HG02763 (cell line): Measurements from ENCODE around the gene SPAG5.

Source experiments
- ATAC-seq: cut with Tn5 transposase; IDR thresholded peaks from one replicate; pipeline ENCODE4 v1.9.1; 2021; ENCODE audit warnings: mild to moderate bottlenecking, moderate library complexity; ENCODE audit not compliant: unreplicated experiment

SPAG5 gene, protein sequence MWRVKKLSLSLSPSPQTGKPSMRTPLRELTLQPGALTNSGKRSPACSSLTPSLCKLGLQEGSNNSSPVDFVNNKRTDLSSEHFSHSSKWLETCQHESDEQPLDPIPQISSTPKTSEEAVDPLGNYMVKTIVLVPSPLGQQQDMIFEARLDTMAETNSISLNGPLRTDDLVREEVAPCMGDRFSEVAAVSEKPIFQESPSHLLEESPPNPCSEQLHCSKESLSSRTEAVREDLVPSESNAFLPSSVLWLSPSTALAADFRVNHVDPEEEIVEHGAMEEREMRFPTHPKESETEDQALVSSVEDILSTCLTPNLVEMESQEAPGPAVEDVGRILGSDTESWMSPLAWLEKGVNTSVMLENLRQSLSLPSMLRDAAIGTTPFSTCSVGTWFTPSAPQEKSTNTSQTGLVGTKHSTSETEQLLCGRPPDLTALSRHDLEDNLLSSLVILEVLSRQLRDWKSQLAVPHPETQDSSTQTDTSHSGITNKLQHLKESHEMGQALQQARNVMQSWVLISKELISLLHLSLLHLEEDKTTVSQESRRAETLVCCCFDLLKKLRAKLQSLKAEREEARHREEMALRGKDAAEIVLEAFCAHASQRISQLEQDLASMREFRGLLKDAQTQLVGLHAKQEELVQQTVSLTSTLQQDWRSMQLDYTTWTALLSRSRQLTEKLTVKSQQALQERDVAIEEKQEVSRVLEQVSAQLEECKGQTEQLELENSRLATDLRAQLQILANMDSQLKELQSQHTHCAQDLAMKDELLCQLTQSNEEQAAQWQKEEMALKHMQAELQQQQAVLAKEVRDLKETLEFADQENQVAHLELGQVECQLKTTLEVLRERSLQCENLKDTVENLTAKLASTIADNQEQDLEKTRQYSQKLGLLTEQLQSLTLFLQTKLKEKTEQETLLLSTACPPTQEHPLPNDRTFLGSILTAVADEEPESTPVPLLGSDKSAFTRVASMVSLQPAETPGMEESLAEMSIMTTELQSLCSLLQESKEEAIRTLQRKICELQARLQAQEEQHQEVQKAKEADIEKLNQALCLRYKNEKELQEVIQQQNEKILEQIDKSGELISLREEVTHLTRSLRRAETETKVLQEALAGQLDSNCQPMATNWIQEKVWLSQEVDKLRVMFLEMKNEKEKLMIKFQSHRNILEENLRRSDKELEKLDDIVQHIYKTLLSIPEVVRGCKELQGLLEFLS

DNA sequence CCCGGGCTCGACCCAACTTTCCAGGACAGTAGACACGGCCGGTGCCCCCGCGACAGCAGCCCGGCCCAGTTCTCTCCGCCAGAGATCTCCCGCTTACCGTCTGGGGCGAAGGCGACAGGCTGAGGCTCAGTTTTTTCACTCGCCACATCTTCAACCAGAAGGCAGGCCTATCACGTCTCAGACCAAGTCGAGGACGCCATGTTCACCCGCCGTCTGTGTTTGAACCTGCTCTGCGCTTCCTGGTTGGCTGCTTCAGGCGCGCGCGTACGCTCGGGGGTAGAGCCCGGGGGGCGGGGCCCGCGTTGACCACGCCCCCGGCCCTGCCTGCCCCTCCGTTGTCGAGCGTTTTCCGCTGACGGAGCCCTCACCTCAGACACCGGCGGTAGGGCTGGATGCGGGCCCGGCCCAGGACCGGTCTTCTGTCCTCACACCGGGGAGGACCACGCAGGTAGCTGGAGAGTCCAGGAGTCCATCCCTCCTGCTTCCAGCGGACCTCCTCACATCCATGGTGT lies at the start of gene SPAG5:
SPAG5 (minus strand) TSS at position 227 of the 512 bp plus-strand sequence; CDS start at position 148, 79 bp downstream.
- peak; percentile 85 for ATAC-seq

DNA sequence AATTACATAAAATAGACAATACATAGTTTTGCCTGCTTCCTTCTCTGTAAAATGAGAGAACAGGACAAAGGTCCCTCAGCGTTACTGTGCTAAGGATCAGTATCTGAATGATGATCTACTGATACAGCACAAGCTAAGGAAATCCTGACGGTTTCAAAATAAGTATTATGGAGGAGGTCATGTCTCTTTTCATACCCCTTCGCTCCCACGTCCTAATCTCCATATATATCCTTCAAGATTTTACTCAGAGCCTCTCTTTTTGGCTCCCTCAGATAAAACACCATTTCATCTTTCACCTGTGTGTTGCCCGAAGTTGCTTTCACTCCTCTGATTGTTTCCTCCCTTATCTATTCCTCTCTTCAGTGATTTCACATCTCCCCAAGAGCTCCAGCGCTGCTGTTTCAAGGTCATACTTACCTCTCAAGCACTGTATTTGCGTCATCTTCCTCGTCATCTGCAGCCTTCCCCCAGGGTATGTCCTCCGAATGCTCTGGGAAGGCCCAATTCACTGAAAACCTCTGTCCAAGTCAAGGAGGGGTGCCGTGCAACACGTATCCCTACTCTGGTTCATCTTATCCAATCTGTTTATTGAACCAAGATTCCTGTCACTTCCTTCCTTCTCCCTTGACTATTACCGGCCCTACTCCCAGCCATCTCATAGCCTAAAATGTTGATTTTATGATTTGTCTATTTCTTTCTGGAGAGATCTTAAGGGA lies 47.4 kb upstream of the SPAG5 start:
- ATAC-seq, result no peak

DNA sequence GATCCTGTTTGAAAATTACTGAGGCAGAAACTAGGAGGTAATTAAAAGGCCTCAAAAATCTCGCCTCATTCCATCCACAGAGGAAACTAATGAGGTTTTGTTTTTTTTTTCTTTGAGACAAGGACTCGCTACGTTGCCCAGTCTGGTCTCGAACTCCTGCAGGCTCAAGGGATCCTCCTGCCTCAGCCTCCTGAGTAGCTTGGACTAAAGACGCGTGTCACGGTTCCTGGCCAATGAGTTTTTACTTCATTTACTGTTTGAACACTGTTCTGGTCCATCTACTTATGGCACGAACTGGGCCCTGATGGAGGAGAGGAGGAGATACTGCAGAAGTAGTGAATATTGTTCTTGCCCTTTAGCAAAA lies 46.7 kb upstream of the SPAG5 start:
- ATAC-seq, result no peak

DNA sequence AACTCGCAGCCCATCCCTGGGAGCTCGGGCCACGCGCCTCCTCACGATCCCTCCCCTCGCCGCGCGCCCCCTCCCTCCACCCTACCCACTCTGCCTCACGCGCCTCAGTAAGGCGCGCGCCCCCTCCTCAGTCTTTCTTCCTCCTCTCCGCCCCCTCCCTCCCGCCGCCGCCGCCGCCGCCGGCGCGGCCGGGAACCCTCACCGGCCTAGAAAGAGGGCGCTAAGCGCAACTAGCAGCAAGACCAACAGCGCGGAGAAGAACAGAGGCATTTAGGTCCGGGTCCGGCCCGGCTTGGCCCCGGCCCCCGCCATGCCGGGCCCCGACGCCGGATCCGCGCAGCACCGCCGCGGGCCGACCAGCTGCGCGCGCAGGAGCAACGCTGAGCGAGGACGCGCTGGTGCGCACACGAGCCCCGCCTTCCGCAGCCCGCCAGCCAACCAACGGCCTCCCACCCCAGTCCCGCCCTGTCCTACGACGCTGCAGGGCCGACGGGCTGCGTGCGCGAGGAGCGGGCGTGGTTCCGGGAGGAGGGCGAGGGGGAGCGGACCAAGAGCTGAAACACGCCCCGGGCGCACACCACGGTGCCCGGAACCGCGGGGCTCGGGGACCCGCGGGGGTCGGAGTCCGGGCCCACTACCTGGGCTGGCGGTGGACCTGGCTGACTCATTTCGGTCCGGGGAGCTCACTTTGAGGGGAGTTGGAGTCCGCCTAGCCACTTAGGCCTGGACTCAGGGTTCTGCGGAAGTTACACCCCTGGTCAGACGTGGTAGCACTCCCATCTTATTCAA lies 46.2 kb upstream of the SPAG5 start, which contains the start of gene BLTP2:
BLTP2 (minus strand) TSS at position 372 of the 789 bp plus-strand sequence; CDS start at position 270, 102 bp downstream.
- peak; percentile 91 for ATAC-seq

DNA sequence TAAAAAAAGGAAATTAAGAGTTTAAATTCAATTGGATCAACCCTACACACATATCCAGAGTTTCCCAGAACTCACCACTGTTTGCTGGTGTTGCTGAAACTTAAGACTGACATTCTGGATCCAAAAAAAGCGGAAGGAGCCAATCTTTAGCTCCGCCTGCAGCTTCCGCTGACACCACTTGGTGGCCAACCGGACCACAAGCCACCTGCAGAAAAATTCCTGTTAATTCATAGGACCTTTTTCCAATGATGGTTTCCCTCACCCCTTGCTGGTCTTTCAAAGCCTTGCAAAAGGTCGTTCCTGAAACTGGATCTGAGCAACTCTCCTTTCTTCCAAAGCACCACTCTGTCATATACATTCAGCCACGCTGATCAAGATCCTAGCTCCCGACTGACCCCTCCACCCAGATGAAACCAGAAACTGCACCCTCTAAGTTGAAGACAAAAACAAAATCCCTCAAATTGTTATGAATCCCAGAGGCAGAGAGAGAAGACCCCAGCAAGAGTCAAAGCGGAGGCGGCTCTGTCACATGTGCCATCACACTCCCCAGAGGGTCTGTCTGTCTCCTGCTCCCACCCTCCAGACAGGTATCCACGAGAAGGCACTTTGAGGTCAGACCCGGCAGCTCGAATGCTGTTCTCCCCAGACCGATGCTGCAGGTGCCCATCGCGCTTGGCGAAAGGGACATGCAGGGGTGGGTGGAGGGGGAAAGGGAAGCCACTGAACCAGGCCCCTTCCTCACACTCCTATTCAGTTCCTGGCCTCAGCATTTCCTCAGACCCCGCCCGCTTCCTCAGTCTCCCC lies 45.4 kb upstream of the SPAG5 start:
- ATAC-seq, result peak; percentile 13

DNA sequence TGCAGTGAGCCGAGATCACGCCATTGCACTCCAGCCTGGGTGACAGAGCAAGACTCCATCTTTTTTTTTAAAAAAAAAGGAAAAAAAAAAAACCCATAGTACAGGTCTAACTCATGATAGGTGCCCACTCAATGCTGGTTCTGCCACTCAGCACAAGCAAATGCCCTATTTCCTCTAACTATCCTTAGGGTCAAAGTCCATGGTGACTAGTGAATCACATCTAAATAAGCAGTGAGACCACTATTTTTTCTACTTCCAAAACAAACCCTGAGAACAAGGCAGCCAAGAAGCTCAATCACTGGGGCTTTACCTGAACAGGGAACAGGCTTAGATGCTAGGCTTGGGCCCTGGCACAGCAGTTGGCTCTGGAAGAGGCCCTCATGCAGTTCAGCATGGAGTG lies 42.8 kb upstream of the SPAG5 start:
- no peak for ATAC-seq

DNA sequence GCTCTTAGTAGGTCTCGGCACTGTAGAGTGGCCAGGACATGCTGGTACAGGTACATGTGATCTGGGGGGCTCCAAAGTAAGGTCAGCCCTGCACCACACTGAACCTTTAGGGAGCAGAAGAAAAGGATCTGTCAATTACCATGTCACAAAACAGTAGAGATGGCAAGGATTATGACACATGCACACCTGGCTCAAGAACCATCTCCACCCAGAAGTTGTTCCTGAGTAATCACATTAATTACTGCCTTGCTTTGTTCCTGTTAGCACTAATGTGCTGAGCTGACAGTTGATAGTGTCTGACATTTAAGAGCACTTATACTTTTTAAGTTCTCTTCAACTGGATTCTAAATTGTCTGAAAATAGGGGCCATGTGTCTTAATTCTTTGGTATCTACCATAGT lies 36.7 kb upstream of the SPAG5 start:
- no peak for ATAC-seq

DNA sequence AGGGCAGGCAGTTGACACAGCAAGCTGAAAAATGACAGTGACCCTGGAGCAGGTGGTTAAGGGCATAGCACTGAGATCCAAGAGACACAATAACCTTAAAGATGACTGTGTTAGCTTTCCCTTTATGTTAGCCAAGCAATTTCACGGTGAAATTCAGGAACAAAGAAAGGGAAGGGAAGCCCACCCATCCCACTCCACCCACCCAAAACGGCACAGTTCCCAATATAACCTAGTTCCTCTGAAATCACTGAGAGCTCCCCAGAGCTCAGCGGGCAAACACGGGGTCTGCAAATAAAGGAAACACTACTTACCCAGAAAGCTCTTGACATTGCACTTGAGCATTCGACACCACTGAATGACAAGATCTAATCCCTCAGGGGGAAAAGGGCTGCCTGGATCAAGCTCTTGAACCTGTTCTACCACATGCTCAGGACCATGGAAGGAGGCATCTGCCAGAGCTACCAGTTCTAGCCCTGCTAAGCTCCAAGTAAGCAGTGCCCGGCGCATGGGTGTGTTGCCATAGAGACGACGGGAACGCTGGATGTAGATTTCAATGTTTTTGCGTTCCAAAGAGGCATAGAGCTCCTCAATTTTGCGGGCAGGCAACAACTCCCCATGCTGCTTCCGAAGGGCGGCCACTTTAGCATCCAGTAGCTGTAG lies 35.5 kb upstream of the SPAG5 start:
- no peak for ATAC-seq

DNA sequence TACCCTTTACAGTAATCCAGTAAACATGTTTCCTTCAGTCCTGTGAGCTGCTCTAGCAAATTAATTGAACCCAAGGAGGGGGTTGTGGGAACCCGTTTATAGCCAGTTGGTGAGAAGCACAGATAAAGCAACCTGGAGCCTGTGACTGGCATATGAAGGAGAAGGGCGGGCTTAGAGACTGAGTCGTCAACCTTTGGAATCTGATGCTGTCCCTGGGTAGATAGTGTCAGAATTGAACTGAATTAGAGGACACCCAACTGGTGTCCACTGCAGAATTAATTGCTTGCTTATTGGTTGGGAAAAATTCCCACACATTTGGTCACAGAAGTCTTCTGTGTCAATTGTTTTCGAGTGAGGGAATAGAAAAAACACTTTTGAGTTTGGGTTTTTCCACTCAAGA lies 28.0 kb upstream of the SPAG5 start:
- no peak for ATAC-seq

DNA sequence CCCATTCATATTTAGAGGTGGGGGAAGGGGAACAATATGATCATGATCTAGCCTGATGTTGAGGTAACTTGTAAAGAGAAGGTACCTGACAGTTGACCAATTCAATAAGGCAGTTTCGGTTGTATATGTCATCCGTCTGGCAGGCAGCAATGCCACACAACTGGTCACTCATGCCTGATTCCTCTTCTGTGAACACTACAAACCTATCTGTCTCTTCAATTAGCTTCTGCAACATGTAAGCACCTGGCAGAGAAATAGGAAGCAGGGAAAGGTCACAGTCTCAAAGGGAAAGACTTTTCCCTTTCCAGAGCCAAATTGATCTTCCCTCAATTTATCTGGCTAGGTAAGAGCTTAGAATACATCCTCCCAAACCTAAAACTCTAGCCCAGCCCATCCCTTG lies 25.3 kb upstream of the SPAG5 start:
- no peak for ATAC-seq

DNA sequence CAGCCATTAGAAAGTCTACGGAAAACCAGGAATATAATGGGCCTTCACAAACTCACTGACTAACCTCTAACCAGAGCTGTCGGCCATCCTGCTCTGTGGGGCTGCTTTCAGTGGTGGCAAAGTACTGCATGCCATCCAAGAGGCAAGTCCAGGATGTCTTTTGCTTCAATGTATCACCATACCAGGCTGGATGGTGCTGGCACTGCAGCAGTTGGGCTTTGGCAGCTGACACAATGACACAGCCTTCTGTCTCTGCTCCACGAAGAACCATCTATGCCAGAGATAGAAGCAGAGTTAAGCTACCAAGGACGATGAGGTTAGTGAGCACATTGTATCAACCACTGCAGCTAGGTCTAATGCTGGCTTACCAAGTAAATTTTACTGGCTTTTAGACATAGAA lies 24.9 kb upstream of the SPAG5 start:
- ATAC-seq, result no peak

DNA sequence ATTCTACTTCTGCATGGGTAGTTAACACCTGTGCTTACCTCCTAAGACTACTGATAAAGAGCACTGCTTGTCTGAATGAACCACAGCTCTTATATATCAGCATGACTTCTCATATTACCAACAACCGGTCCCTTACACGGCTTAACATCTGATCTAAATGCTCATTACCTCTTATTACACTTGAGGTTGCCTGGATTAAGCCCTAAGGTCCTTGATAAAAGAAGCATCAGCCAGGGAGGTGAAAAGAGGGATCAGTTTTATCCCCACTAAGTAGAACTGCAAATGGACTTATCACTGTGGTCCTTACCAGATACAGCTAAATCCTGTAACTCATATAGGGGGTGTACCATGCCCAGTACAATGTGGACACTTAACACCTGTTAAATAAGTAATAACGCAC lies 23.4 kb upstream of the SPAG5 start:
- no peak for ATAC-seq

DNA sequence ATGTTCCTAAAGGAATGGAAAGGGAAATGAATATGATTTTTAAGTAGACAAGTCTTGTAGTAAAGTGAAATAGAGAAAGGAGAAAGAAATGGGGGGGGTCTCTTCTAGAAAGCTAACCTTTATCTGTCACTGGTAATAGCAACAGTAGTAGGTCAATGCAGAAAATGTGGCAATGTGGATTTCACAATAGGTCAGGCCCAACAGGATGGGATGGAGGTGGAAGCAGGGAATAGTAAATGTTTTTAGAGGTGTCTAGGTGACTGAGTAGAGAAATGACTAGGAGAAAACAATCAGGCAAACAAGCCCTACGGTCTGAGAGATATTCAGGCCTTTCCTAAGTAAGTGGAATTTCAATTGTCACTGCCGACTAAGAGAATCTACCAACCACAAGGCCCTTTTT lies 21.2 kb upstream of the SPAG5 start:
- ATAC-seq, result no peak

DNA sequence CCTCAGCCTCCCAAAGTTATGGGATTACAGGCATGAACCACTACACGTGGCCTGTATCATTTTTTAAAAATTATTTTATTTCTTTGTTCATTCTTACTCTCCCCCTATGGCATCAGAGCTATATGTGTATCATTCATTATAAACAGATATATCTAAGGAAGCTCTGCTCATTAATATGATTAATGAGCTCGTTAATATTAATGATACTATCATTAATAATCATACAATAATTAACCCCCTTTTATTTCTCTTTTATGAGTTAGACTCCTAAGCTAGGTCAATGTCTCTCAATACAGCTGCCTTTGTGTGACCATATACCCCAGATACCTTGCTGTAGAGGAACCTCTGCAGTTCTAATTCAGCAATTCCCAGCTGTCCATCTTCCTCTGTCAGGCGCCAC lies 19.6 kb upstream of the SPAG5 start:
- ATAC-seq, result no peak

DNA sequence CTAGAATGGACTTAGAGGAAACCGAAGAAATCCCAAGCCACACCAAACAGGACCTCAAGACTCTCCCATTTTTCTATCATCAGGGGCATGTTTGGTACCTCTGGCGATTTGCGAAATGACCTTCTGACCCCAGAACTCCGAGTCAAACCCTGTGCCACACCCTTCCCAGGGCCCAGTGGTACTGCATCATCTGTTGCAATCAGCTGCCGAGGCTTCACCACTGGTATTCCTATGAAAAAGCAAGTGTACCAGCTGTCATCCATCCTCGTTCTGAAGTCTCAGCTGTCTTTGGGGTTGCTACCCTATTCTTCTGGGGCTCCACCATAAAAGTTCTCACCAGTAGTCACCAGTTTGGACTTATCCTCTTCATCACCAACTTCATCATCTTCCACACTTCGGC lies 17.5 kb upstream of the SPAG5 start:
- ATAC-seq, result no peak

DNA sequence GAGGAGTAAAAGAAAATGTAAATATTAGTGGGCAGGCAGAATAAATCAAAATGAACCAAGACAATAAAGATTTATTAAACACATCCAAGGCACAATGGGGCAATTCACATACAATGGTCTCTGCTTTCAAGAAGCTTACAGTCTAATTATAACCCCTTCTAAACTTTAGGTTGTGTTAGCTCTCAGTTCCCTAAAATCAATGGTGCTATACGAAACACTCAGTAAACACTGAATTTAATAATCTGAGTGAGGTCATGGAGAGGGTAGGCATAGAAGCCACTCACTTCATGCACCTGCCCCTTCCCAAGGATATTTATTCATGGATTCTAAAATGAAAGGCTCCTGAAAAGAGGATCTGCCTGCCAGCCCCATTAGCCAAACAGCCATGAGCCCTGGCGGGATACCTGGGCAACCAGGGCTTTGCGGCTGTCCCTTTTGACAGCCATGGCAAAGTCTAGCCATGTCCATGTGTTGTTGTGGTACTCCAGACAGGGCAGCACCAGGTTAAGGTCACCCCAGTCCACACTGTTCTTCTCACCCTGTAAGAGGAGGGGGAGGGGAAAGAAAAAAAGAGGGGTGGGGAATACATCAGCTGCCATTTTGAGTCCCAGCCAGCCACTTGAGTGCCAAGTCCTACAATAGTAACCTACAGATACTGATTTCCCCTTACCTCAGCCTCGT lies 16.6 kb upstream of the SPAG5 start:
- ATAC-seq, result no peak

DNA sequence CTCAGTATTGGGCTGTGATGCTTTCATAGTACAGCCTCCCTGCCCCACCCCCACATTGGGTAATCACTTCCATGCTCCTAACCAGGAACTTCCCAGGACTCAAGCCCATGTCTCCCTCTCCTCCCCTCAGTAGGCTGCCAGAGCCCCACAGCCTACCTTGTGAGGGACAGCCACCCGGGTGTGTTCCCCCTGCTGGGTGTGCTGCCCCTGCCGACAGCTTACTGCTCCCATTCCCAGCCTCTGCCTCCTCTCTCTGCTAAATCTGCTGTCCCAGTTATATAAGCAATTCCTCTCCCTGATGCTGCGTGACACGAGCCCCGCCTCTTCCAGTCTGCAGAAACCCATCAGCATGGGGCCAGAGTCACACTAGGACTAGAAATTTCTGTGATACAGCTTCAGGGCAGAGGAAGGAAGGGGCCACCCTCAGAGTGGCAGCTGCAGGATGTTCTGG lies 15.1 kb upstream of the SPAG5 start, which contains the start of gene RSKR:
RSKR (minus strand) TSS at position 255 of the 451 bp plus-strand sequence; CDS start at position 231, 24 bp downstream.
- ATAC-seq, result no peak
